GM19193 (cell line): ENCODE data around the gene PYGM.

Experiments
- POLR2A ChIP-seq: IDR thresholded peaks from 4 replicates; pipeline ENCODE4 v1.6.1; 2011; ENCODE audit not compliant: insufficient read depth, insufficient read length; ENCODE audit errors: extremely low read depth

PYGM gene

GRCh38 chr11:64743591-64744543 is 15.9 kb downstream of the PYGM start, which contains the start of gene RASGRP2:
RASGRP2 (minus strand) TSS chr11:64744142; CDS start chr11:64742866, 1,276 bp downstream.
- peak; percentile 16 for TF ChIP-seq POLR2A

GRCh38 chr11:64742889-64743590 is 16.7 kb downstream of the PYGM start:
- TF ChIP-seq POLR2A, result no peak

GRCh38 chr11:64742087-64742888 is 17.5 kb downstream of the PYGM start:
- no peak for TF ChIP-seq POLR2A

- TF ChIP-seq POLR2A, result no peak
Observed at GRCh38 chr11:64741375-64742086, 18.2 kb downstream of the PYGM start.

GRCh38 chr11:64739871-64740270 is 19.9 kb downstream of the PYGM start:
- no peak for TF ChIP-seq POLR2A

- no peak for TF ChIP-seq POLR2A
Observed at GRCh38 chr11:64736654-64737053, 23.1 kb downstream of the PYGM start.

- TF ChIP-seq POLR2A, result no peak
Observed at GRCh38 chr11:64735725-64736259, 24.0 kb downstream of the PYGM start.

GRCh38 chr11:64734811-64735724 is 24.7 kb downstream of the PYGM start:
- TF ChIP-seq POLR2A, result no peak

- no peak for TF ChIP-seq POLR2A
Observed at GRCh38 chr11:64731601-64732000, 28.2 kb downstream of the PYGM start.

- no peak for TF ChIP-seq POLR2A
Observed at GRCh38 chr11:64729851-64730382, 29.9 kb downstream of the PYGM start.

GRCh38 chr11:64728757-64729365 is 30.9 kb downstream of the PYGM start:
- no peak for TF ChIP-seq POLR2A

GRCh38 chr11:64726867-64727530 is 32.8 kb downstream of the PYGM start:
- no peak for TF ChIP-seq POLR2A
